ENCODE measurements around the gene KIF5A. TPM values are rescaled to one million over a fixed set of nuclear protein-coding genes. Genes with fewer than 3 reads are reported as not detected.
A peak's percentile ranks its signal among the peaks of the same experiment; 100 is the strongest.

The KIF5A gene
- total and polyA plus RNA-seq, 2 of the 4 experiments (the other 2 are of a cell fraction): 0.15 to 0.18 TPM

- TF ChIP-seq ELK1 (IDR thresholded peaks at IDR 0.05; ENCODE audit: borderline replicate concordance, low read depth, low read length) (no peak), SMC3 (IDR thresholded peaks at IDR 0.05; ENCODE audit: low read depth, low read length) (no peak)
These were observed 29.6 kb upstream of the KIF5A start, which contains the start of gene DDIT3 (continued) for GRCh38 chr12:57520053-57520818.

- POLR2A ChIA-PET (ENCODE audit: unreplicated experiment): no interaction called here
- Histone ChIP-seq H3K9me1 (ENCODE audit: insufficient read depth, low read length) (peaks cover 14% of the 10 kb centered on the region), H2AK9ac (replicated peaks; ENCODE audit: low read depth, low read length, poor library complexity) (peak overlapping the region; percentile 100), H4K91ac (ENCODE audit: insufficient read depth, low read depth, low read length) (peak overlapping the region; percentile 96), H2AFZ (replicated peaks; ENCODE audit: low read length, poor library complexity) (peak overlapping the region; percentile 93), H2BK120ac (ENCODE audit: low read depth, low read length) (peak overlapping the region; percentile 99), H3K9me3 (ENCODE audit: control insufficient read depth, insufficient read depth, low read length) (no peaks in the 10 kb centered on the region), H3K4me3 (ENCODE audit: insufficient read depth, low read depth, low read length) (no peak overlapping the region), H2AK5ac (ENCODE audit: low read depth, low read length) (peak overlapping the region; percentile 100), H4K20me1 (ENCODE audit: insufficient read depth, low read length) (peaks cover 60% of the 10 kb centered on the region), H3K27me3 (ENCODE audit: control insufficient read depth, insufficient read depth, low read length) (no peaks in the 10 kb centered on the region), H3K4me1 (ENCODE audit: control insufficient read depth, insufficient read depth, low read length) (peaks cover 22% of the 10 kb centered on the region), H3K23ac (ENCODE audit: low read depth, low read length) (peak overlapping the region; percentile 100), H3K18ac (ENCODE audit: low read depth, low read length) (peak overlapping the region; percentile 94), H3K79me1 (ENCODE audit: low read depth in 1 of 2, low read length in 2 of 2) (peaks cover 18 to 78% of the 10 kb centered on the region in 2 experiments), H3K36me3 (ENCODE audit: control insufficient read depth, insufficient read depth, low read length) (peaks cover 41% of the 10 kb centered on the region), H2BK15ac (ENCODE audit: low read depth, low read length) (peak overlapping the region; percentile 81), H3K4ac (ENCODE audit: low read depth, low read length) (peak overlapping the region; percentile 100), H2BK20ac (ENCODE audit: low read depth, low read length) (peak overlapping the region; percentile 90), H3K56ac (ENCODE audit: extremely low read depth, insufficient read depth, low read length) (peak overlapping the region; percentile 82), H3K9ac (ENCODE audit: low read depth, low read length) (peak overlapping the region; percentile 57), H4K8ac (ENCODE audit: low read depth in 2 of 2, low read length in 2 of 2) (peak overlapping the region; percentile 69 to 100), H3K27ac (ENCODE audit: insufficient read depth, low read length) (peak overlapping the region; percentile 88), H2BK5ac (ENCODE audit: low read depth, low read length, poor library complexity, severe bottlenecking) (peak overlapping the region; percentile 98), H4K5ac (ENCODE audit: low read depth, low read length) (peak overlapping the region; percentile 85), H3K14ac (replicated peaks; ENCODE audit: low read depth, low read length) (peak overlapping the region; percentile 100), H3K4me2 (ENCODE audit: low read depth, low read length) (peak overlapping the region; percentile 65; the same call in 1 of the 2 replicates)
- ATAC-seq (ENCODE audit: low read depth): no peak
- 61% methylated on average over 3 of the region's 17 CpGs; no CpG with 5 or more reads in 1 of the 2 experiments for WGBS, 2 experiments (ENCODE audit: extremely low coverage in 2 of 2, insufficient read length in 1 of 2)
- dilution Hi-C loops (cut with HindIII; ENCODE audit: low sequenced_read_pairs, unreplicated experiment): no loop called here
- no TSS peak for BruUV-seq (replicated peaks)
- no peak; the same call in 1 of the 2 replicates for TF ChIP-seq CTCF (conservative IDR thresholded peaks at IDR 0.05; ENCODE audit: low read depth, low read length)
- TF ChIP-seq POLR2A (IDR thresholded peaks at IDR 0.05; ENCODE audit: low read depth, low read length): no peak
- TF ChIP-seq MXI1 (IDR thresholded peaks at IDR 0.05; ENCODE audit: borderline replicate concordance, low read depth, low read length): no peak
- no peak for TF ChIP-seq MAFK (IDR thresholded peaks at IDR 0.05; ENCODE audit: low read depth, low read length)
- no peak for TF ChIP-seq RCOR1 (IDR thresholded peaks at IDR 0.05; ENCODE audit: insufficient replicate concordance, low read length)
- in situ Hi-C loops (cut with MboI; ENCODE audit: low sequenced_read_pairs): no loop called here
- peak; percentile 61 for DNase-seq
- CTCF ChIA-PET: no interaction called here
- intact Hi-C loops (cut with micrococcal nuclease): no loop called here
These were observed 28.3 kb upstream of the KIF5A start for GRCh38 chr12:57521525-57522010.
